ENCODE results near the gene NANOG.
"Not testable (repeated sequence)": the region's sequence is repeated elsewhere in the genome, so short reads cannot be mapped to it uniquely, and the experiment has no call there.

NANOG gene

DNA sequence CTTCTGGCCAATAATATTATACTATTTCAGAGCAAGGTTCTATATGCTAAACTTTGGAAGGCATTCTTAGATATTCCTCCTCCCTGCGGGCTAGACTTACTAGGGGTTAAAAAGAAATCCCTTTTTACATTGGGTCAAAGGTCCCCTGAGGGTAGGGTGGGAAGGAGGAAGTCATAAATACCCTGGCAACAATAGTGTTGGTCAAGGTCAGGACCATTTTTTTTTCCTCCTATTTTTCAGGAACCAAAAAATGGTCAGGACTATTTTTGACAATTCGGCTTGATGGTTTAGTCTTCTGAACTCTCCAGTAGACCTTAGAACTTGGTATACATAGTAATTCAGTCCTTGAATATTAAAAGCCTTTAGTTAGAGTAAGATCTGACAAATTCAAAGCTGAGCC is 4.5 kb upstream of the NANOG start:
- H3K4me1 Mint-ChIP-seq: no peaks in the 10 kb centered on the region
- peaks cover 1% of the 10 kb centered on the region for H3K27me3 Mint-ChIP-seq
- no peaks in the 10 kb centered on the region for H3K36me3 Mint-ChIP-seq
- no peak for ATAC-seq (ENCODE audit: low read depth)
- no peak overlapping the region for H3K27ac Mint-ChIP-seq
- no peak overlapping the region for H3K4me3 Mint-ChIP-seq
- H3K9me3 Mint-ChIP-seq: no peaks in the 10 kb centered on the region
- no peak for DNase-seq (ENCODE audit: low spot score in 2 of 2)

DNA sequence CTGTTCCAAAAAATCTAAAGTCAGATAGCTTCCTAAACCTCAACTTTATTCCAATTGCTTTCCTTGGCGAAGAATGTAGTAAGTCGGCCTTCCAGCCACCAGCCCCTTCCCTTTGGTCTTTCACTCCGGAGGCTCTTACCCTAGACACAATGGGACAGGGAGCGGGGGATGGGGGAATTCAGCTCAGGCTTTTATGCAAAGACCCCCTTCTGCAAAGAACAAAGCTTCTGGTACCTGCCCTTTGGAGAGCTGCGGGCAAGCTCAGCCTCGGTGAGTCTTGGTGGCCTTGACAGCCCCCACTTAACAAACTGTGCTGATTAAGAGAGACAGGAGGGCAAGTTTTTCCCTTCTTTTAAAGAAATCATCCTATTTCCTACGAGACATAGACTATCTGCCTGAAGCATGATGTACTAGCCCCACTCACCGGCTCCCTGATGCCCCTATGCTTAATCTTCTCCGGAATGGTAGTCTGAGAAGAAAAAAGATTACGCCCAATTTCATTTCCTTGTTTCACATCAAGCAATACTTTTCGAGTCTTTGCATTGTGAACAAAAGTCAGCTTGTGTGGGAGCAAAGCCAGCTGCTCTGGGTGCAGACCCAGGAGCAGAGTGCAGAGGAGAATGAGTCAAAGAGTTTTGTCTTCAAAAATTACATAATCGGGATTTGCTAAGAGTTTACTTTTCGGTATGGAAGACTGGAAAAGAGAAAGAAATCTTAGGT is 1.5 kb upstream of the NANOG start:
- H3K4me1 Mint-ChIP-seq: no peaks in the 10 kb centered on the region
- H3K4me3 Mint-ChIP-seq: no peak overlapping the region
- H3K27me3 Mint-ChIP-seq: peaks cover 5% of the 10 kb centered on the region
- DNase-seq (ENCODE audit: low spot score in 2 of 2) (no peak), ATAC-seq (ENCODE audit: low read depth) (no peak)
- no peaks in the 10 kb centered on the region for H3K9me3 Mint-ChIP-seq
- H3K36me3 Mint-ChIP-seq: no peaks in the 10 kb centered on the region
- H3K27ac Mint-ChIP-seq: no peak overlapping the region

DNA sequence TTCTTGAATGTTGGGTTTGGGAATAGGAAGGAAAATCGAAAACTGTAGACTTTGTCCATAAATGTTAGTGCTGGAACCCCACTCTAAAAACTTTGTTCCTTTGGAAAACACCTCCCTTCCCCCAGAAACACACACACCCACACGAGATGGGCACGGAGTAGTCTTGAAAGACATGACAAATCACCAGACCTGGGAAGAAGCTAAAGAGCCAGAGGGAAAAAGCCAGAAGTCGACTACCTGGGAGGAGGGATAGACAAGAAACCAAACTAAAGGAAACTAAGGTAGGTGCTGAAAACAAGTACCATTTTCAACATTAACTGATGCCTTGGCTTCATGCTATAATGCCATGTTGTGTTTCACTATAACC is 925 bp upstream of the NANOG start:
- no peak for ATAC-seq (ENCODE audit: low read depth)
- H3K27ac Mint-ChIP-seq: no peak overlapping the region
- peaks cover 5% of the 10 kb centered on the region for H3K27me3 Mint-ChIP-seq
- no peaks in the 10 kb centered on the region for H3K36me3 Mint-ChIP-seq
- no peak overlapping the region for H3K4me3 Mint-ChIP-seq
- H3K9me3 Mint-ChIP-seq: no peaks in the 10 kb centered on the region
- no peaks in the 10 kb centered on the region for H3K4me1 Mint-ChIP-seq
- no peak for DNase-seq (ENCODE audit: low spot score in 2 of 2)

GRCh38 chr12:7793211-7793610 is 4.0 kb downstream of the NANOG start:
- no peak for ATAC-seq (ENCODE audit: low read depth)
- Mint-ChIP-seq H3K4me3 (no peak overlapping the region), H3K36me3 (no peaks in the 10 kb centered on the region), H3K9me3 (no peaks in the 10 kb centered on the region), H3K27me3 (peaks cover 6% of the 10 kb centered on the region), H3K27ac (no peak overlapping the region), H3K4me1 (no peaks in the 10 kb centered on the region)
- DNase-seq (ENCODE audit: low spot score in 2 of 2): no peak

DNA sequence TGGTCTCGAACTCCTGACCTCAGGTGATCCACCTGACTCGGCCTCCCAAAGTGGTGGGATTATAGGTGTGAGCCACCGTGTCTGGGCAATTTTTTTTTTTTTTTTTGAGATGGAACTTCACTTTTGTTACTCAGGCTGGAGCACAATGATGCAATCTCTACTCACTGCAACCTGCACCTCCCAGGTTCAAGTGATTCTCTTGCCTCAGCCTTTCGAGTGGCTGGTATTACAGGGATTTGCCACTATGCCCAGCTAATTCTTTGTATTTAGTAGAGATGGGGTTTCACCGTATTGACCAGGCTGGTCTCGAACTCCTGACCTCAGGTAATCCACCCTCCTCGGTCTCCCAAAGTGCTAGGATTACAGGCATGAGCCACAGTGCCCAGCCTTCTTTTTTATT is 8.1 kb downstream of the NANOG start:
- not testable (repeated sequence) for H3K4me3 Mint-ChIP-seq; H3K9me3 Mint-ChIP-seq; H3K4me1 Mint-ChIP-seq; ATAC-seq (ENCODE audit: low read depth); H3K36me3 Mint-ChIP-seq; H3K27me3 Mint-ChIP-seq; H3K27ac Mint-ChIP-seq; DNase-seq (ENCODE audit: low spot score in 2 of 2)

- Mint-ChIP-seq H3K4me3 (no peak overlapping the region), H3K4me1 (no peaks in the 10 kb centered on the region), H3K27me3 (peaks cover 3% of the 10 kb centered on the region), H3K36me3 (no peaks in the 10 kb centered on the region), H3K27ac (no peak overlapping the region), H3K9me3 (no peaks in the 10 kb centered on the region)
- no peak for DNase-seq (ENCODE audit: low spot score in 2 of 2)
- ATAC-seq (ENCODE audit: low read depth): no peak
Observed at GRCh38 chr12:7797698-7798398, 8.6 kb downstream of the NANOG start.

DNA sequence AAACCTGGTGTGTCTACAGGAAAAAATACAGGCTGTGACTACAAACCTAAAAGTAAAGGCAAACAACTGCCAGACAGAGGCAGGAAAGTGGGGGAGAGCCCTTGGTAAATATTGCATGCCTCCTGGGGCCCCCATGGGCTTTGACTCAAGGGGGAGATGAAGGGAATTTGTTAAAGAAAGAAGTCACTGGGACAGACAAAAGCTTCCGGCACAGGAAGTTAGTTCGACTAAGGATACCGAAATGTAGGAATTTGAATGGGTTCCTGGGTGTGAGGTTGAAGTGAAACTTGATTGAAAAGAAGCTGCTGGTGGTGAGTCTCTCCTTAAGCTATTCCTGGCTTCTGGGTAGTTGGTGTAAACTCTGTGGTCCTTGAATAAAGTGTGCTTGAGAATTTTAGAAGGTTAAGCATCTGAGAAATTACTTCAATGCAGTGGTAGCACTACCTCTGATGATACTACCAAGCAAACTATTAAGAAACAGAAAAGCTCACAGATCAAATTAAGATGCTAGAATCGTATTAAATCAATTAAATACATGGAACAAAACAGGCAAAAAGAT is 9.6 kb downstream of the NANOG start:
- H3K27me3 Mint-ChIP-seq; H3K4me1 Mint-ChIP-seq; H3K36me3 Mint-ChIP-seq; DNase-seq (ENCODE audit: low spot score in 2 of 2); H3K9me3 Mint-ChIP-seq; ATAC-seq (ENCODE audit: low read depth); H3K4me3 Mint-ChIP-seq; H3K27ac Mint-ChIP-seq: not testable (repeated sequence)

DNA sequence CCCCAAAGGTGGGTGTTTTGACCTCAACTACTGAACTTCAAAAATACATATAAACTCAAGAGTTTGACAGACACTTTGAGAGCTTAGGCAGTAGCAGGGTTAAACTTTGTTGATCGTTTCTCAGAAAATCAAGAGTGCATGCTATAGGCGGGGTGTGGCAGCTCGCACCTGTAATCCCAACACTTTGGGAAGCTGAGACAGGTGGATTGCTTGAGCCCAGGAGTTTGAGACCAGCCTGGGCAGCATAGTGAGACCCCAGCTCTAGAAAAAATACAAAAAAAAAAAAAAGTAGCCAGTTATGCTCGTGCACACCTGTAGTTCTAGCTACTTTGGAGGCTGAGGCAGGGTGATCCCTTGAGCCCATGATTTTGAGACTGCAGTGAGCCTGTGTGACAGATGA is 12.3 kb downstream of the NANOG start:
- Mint-ChIP-seq H3K4me3 (no peak overlapping the region), H3K4me1 (no peaks in the 10 kb centered on the region), H3K27me3 (peaks cover under 1% of the 10 kb centered on the region), H3K9me3 (no peaks in the 10 kb centered on the region), H3K27ac (no peak overlapping the region), H3K36me3 (no peaks in the 10 kb centered on the region)
- ATAC-seq (ENCODE audit: low read depth) (no peak), DNase-seq (ENCODE audit: low spot score in 2 of 2) (no peak)

- H3K4me3 Mint-ChIP-seq; H3K27ac Mint-ChIP-seq; H3K4me1 Mint-ChIP-seq; ATAC-seq (ENCODE audit: low read depth); H3K27me3 Mint-ChIP-seq; H3K9me3 Mint-ChIP-seq; H3K36me3 Mint-ChIP-seq; DNase-seq (ENCODE audit: low spot score in 2 of 2): not testable (repeated sequence)
Observed at GRCh38 chr12:7806319-7806718, 17.1 kb downstream of the NANOG start.

GRCh38 chr12:7806863-7807487 is 17.8 kb downstream of the NANOG start:
- DNase-seq (ENCODE audit: low spot score in 2 of 2): peak; percentile 18 to 37
- H3K27ac Mint-ChIP-seq: no peak overlapping the region
- no peaks in the 10 kb centered on the region for H3K9me3 Mint-ChIP-seq
- no peaks in the 10 kb centered on the region for H3K4me1 Mint-ChIP-seq
- peaks cover 2% of the 10 kb centered on the region for H3K27me3 Mint-ChIP-seq
- no peaks in the 10 kb centered on the region for H3K36me3 Mint-ChIP-seq
- ATAC-seq (ENCODE audit: low read depth): peak; percentile 51
- no peak overlapping the region for H3K4me3 Mint-ChIP-seq

GRCh38 chr12:7825754-7826153 is 36.6 kb downstream of the NANOG start:
- not testable (repeated sequence) for H3K4me1 Mint-ChIP-seq; H3K9me3 Mint-ChIP-seq; H3K27me3 Mint-ChIP-seq; DNase-seq (ENCODE audit: low spot score in 2 of 2); H3K36me3 Mint-ChIP-seq; ATAC-seq (ENCODE audit: low read depth); H3K4me3 Mint-ChIP-seq; H3K27ac Mint-ChIP-seq

GRCh38 chr12:7829737-7830136 is 40.5 kb downstream of the NANOG start:
- H3K4me3 Mint-ChIP-seq; H3K27ac Mint-ChIP-seq; H3K4me1 Mint-ChIP-seq; DNase-seq (ENCODE audit: low spot score in 2 of 2); H3K36me3 Mint-ChIP-seq; ATAC-seq (ENCODE audit: low read depth); H3K27me3 Mint-ChIP-seq; H3K9me3 Mint-ChIP-seq: not testable (repeated sequence)

DNA sequence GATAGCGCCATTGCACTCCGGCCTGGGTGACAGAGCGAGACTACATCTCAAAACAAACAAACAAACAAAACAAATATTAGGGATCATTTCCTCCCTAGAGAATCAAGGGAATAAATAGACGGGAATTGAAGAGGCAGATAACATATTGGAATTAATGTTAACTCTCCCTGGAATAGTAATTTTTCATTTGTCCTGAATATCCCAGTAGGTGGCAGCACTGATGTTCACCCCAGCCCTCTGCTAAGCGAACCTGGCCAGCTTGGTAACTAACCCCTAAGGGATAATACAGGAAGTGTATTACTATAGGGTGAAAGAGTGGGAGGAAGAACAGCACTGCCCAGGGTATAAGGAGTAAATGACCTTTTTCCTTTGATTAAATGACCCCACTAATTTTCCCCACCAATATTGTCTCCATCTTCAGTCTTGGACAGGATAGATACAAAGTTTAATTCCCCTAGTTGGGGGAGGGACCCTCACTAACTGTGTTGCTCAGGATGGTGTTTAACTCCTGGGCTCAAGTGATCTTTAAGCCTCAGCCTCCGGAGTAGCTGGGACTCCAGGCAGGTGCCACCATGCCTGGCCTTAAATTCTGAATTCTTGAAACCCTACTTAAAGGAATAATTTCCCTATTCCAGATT is 43.0 kb downstream of the NANOG start:
- no peak overlapping the region for H3K27ac Mint-ChIP-seq
- H3K36me3 Mint-ChIP-seq: no peaks in the 10 kb centered on the region
- H3K27me3 Mint-ChIP-seq: peaks cover 9% of the 10 kb centered on the region
- H3K4me3 Mint-ChIP-seq: no peak overlapping the region
- DNase-seq (ENCODE audit: low spot score in 2 of 2) (no peak), ATAC-seq (ENCODE audit: low read depth) (peak; percentile 61)
- no peaks in the 10 kb centered on the region for H3K9me3 Mint-ChIP-seq
- H3K4me1 Mint-ChIP-seq: no peaks in the 10 kb centered on the region

DNA sequence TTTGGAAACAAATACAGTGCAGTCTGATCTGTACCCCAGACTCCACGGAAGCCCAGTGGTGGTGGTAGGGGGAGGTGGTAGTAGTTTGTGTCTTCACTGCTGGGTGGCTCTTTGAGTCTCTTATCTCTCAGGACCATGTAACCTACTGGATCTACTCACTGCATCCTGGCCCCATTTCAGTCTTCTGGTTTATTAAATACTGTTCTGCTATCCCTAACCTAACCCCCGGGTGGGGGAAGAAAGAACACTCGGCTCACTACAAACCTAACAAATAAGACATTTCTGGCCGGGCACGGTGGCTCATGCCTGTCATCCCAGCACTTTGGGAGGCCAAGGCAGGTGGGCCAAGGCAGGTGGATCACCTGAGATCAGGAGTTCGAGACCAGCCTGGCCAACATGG is 44.0 kb downstream of the NANOG start:
- H3K36me3 Mint-ChIP-seq; H3K27ac Mint-ChIP-seq; H3K27me3 Mint-ChIP-seq; H3K4me3 Mint-ChIP-seq; H3K4me1 Mint-ChIP-seq; DNase-seq (ENCODE audit: low spot score in 2 of 2); H3K9me3 Mint-ChIP-seq: not testable (repeated sequence)
- peak; percentile 27 for ATAC-seq (ENCODE audit: low read depth)

Data from memory B cell (primary cell).